Progenitor cell of endocrine pancreas (in vitro differentiated cells): ENCODE results near the gene ATG14. TPM values are rescaled to one million over a fixed set of nuclear protein-coding genes. Genes with fewer than 3 reads are reported as not detected.

Experiments
- DNase-seq: peaks from one replicate; pipeline ENCODE4 v3.0.0; 2021; ENCODE audit warnings: low spot score; ENCODE audit not compliant: unreplicated experiment
- H3K27ac Mint-ChIP-seq: 2 replicates; pipeline ENCODE4 v1.8.0; 2021; ENCODE audit warnings: mild to moderate bottlenecking, moderate library complexity, mixed read lengths
- H3K27me3 Mint-ChIP-seq: 2 replicates; pipeline ENCODE4 v1.8.0; 2021; ENCODE audit warnings: mixed read lengths
- H3K36me3 Mint-ChIP-seq: 2 replicates; pipeline ENCODE4 v1.8.0; 2022; ENCODE audit warnings: mixed read lengths; ENCODE audit not compliant: insufficient read depth
- H3K4me1 Mint-ChIP-seq: 2 replicates; pipeline ENCODE4 v1.8.0; 2021; ENCODE audit warnings: low read depth, mixed read lengths
- H3K4me3 Mint-ChIP-seq: 2 replicates; pipeline ENCODE4 v1.8.0; 2021; ENCODE audit warnings: low read depth, mild to moderate bottlenecking, moderate library complexity, mixed read lengths
- H3K9me3 Mint-ChIP-seq: 2 replicates; pipeline ENCODE4 v1.8.0; 2021; ENCODE audit warnings: low read depth, mixed read lengths
- total RNA-seq: library from RNA; stranded (reverse); gene quantifications from 2 replicates; pipeline ENCODE4 v1.2.1, GENCODE V29; 2021
- TF ChIP-seq, protein P1 (sequence below): fragments of 200-600 bp; sonication (generic); IDR thresholded peaks from one replicate; pipeline ENCODE4 v1.5.0; 2021; ENCODE audit warnings: antibody characterized with exemption, mild to moderate bottlenecking; ENCODE audit not compliant: unreplicated experiment

ATG14 gene
- total RNA-seq, 1 donor from 2014 or later, result 14.9 TPM

DNA sequence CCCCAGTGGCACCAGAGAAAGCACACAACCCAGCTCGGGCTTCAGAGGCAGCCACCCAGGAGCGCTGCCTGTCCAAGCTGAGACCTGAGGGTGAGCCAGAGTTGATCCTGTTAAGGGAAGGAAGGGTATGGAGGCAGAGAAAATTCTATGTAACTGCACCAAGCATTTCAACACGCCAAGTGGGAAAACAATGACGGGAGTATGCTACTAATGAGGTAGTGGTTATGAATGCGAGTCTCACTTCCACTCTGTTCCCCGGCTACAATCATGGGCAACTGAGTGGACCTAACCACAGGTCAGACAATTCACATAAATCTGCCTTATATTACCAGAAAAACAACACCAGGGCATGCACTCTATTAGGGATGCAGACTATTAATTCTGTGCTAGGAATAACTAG is 9.9 kb downstream of the ATG14 start:
- no peaks in the 10 kb centered on the region for H3K4me1 Mint-ChIP-seq
- H3K27ac Mint-ChIP-seq, result no peak overlapping the region
- TF ChIP-seq, protein P1, sequence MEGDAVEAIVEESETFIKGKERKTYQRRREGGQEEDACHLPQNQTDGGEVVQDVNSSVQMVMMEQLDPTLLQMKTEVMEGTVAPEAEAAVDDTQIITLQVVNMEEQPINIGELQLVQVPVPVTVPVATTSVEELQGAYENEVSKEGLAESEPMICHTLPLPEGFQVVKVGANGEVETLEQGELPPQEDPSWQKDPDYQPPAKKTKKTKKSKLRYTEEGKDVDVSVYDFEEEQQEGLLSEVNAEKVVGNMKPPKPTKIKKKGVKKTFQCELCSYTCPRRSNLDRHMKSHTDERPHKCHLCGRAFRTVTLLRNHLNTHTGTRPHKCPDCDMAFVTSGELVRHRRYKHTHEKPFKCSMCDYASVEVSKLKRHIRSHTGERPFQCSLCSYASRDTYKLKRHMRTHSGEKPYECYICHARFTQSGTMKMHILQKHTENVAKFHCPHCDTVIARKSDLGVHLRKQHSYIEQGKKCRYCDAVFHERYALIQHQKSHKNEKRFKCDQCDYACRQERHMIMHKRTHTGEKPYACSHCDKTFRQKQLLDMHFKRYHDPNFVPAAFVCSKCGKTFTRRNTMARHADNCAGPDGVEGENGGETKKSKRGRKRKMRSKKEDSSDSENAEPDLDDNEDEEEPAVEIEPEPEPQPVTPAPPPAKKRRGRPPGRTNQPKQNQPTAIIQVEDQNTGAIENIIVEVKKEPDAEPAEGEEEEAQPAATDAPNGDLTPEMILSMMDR, result no peak
- no peak overlapping the region for H3K4me3 Mint-ChIP-seq
- no peaks in the 10 kb centered on the region for H3K36me3 Mint-ChIP-seq
- H3K27me3 Mint-ChIP-seq, result no peaks in the 10 kb centered on the region
- DNase-seq, result no peak
- H3K9me3 Mint-ChIP-seq, result no peaks in the 10 kb centered on the region

DNA sequence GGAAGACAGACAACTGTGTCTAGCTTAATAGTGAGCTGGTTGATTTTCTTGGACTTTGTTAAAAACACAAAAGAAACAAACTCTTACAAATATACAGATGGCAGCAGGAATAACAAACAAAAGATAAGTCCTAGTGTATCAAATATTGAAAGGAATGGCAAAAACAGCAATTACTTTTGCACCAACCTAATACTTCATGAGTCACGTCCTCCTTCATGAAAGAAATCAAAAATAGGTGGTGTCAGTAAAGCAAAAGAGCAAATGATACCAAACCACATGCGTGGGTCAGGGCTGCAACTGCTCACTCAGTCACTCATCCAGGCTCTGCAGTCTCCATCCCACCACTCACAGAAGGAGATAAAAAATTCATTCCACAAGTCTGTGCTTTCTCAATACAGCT is 11.8 kb downstream of the ATG14 start:
- Mint-ChIP-seq H3K4me3 (no peak overlapping the region), H3K27me3 (no peaks in the 10 kb centered on the region), H3K4me1 (no peaks in the 10 kb centered on the region), H3K36me3 (peaks cover 3% of the 10 kb centered on the region), H3K9me3 (no peaks in the 10 kb centered on the region), H3K27ac (no peak overlapping the region)
- TF ChIP-seq, protein P1, result no peak
- DNase-seq, result no peak

DNA sequence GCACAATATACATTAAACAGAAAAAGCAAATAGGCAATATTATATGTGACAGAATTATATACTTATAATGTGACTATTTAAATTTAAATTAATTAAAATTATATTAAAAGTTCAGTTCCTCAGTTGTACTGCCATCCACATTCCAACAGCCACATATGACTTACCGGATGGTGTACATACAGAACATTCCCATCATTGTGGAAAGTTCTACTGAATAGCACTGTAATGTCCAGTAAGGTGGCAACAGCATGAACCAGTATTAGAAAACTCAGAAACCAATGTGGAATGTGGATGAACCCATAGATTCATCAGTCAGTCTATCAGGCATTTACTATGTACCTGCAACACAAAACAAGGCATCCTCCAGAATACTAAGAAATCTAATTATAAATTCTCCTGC is 12.4 kb downstream of the ATG14 start:
- Mint-ChIP-seq H3K9me3 (no peaks in the 10 kb centered on the region), H3K4me3 (no peak overlapping the region), H3K27me3 (no peaks in the 10 kb centered on the region), H3K36me3 (peaks cover 4% of the 10 kb centered on the region), H3K4me1 (no peaks in the 10 kb centered on the region), H3K27ac (no peak overlapping the region)
- no peak for DNase-seq
- TF ChIP-seq, protein P1, result no peak

DNA sequence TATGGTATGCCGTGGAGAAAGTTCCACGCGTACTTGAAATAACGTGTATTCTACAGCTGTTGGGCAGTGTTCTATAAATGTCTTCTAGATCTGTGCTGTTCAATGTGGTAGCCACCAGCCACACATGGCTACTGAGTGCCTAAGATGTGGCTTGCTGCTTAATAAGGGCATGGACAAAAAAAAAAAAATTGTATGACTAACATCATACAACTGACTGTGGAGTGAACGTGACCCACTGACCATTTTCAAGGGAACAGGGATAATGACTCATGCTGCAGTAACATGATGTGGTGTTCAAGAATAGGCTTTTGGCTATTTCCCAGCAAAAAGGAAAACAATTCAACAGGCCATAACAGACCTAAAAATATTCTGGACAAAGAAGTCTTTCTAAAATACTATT is 13.0 kb downstream of the ATG14 start:
- TF ChIP-seq, protein P1, result no peak
- H3K36me3 Mint-ChIP-seq, result peaks cover 4% of the 10 kb centered on the region
- H3K4me1 Mint-ChIP-seq, result no peaks in the 10 kb centered on the region
- no peak for DNase-seq
- no peaks in the 10 kb centered on the region for H3K27me3 Mint-ChIP-seq
- no peaks in the 10 kb centered on the region for H3K9me3 Mint-ChIP-seq
- H3K4me3 Mint-ChIP-seq, result no peak overlapping the region
- H3K27ac Mint-ChIP-seq, result no peak overlapping the region

DNA sequence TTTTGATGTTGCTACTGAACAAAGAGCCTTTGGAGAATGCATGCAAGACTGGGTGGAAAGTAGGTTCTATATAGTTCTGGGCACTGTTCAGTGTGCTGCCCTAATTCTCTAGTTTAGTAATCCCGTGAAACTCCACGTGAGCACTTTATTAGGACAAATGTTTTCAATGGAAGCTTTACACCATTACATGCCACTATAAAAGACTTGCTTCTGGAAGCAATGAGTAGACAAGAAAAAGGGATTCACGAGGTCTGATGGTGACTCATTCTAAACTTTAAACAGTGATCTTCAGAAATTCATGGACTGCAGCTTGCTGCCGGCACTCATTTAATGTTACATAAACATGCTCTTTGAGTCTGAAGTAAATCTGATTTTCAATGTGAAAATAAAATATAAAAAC is 22.3 kb downstream of the ATG14 start:
- TF ChIP-seq, protein P1, result no peak
- Mint-ChIP-seq H3K4me1 (peaks cover 3% of the 10 kb centered on the region), H3K27ac (no peak overlapping the region), H3K9me3 (no peaks in the 10 kb centered on the region), H3K27me3 (no peaks in the 10 kb centered on the region), H3K4me3 (no peak overlapping the region), H3K36me3 (peaks cover 9% of the 10 kb centered on the region)
- DNase-seq, result no peak
